Measurements from ENCODE around the gene HAVCR2. TPM values are rescaled to one million over a fixed set of nuclear protein-coding genes. Genes with fewer than 3 reads are reported as not detected.

The HAVCR2 gene
- total RNA-seq, 1 experiment from 2014 or later = not detected

GRCh38 chr5:157113002-157113401 lies 4.2 kb upstream of the HAVCR2 start:
- no TSS peak for BruUV-seq (replicated peaks)
- no peak for DNase-seq (ENCODE audit: low read depth, low spot score)
- no peak for TF ChIP-seq CTCF (IDR thresholded peaks at IDR 0.05)
- TF ChIP-seq REST (IDR thresholded peaks at IDR 0.05; ENCODE audit: insufficient read depth in 1 of 2, low read depth in 2 of 2, low read length in 1 of 2) = no peak
- no peak for TF ChIP-seq TCF7L2 (IDR thresholded peaks at IDR 0.05; ENCODE audit: low read depth, low read length)
- TF ChIP-seq POLR2AphosphoS5 (IDR thresholded peaks at IDR 0.05; ENCODE audit: low read depth, low read length) = no peak
- H3K4me3 ChIP-seq (ENCODE audit: low read depth in 2 of 2, low read length in 2 of 2) = no peak overlapping the region
- intact Hi-C loops (cut with micrococcal nuclease; ENCODE audit: unreplicated experiment) = no loop called here
- ChIA-PET CTCF (no interaction called here), POLR2A (no interaction called here)
- H3K27ac ChIP-seq (ENCODE audit: low read length) = no peak overlapping the region
- 0 out of 2 replicates have a peak, but pooled peaks cover 2% of the 10 kb centered on the region for H3K27me3 ChIP-seq (ENCODE audit: control insufficient read depth, insufficient read depth, low read length)
- H3K36me3 ChIP-seq (ENCODE audit: control insufficient read depth, insufficient read depth, low read length) = no peaks in the 10 kb centered on the region
- H3K4me1 ChIP-seq (ENCODE audit: control insufficient read depth, insufficient read depth, low read length) = no peaks in the 10 kb centered on the region
- in situ Hi-C loops (cut with HindIII; ENCODE audit: low pct_unique_long_range_greater_than_20kb, low sequenced_read_pairs) = no loop called here
- H3K9me3 ChIP-seq (ENCODE audit: control insufficient read depth, insufficient read depth, low read depth, low read length) = no peaks in the 10 kb centered on the region
- ATAC-seq = no peak

- Histone ChIP-seq H3K36me3 (ENCODE audit: control insufficient read depth, insufficient read depth, low read length) (no peaks in the 10 kb centered on the region), H3K27ac (ENCODE audit: low read length) (no peak overlapping the region), H3K27me3 (ENCODE audit: control insufficient read depth, insufficient read depth, low read length) (0 out of 2 replicates have a peak, but pooled peaks cover 2% of the 10 kb centered on the region), H3K4me1 (ENCODE audit: control insufficient read depth, insufficient read depth, low read length) (no peaks in the 10 kb centered on the region), H3K9me3 (ENCODE audit: control insufficient read depth, insufficient read depth, low read depth, low read length) (no peaks in the 10 kb centered on the region), H3K4me3 (ENCODE audit: low read depth in 2 of 2, low read length in 2 of 2) (no peak overlapping the region)
- in situ Hi-C loops (cut with HindIII; ENCODE audit: low pct_unique_long_range_greater_than_20kb, low sequenced_read_pairs) (no loop called here), intact Hi-C loops (cut with micrococcal nuclease; ENCODE audit: unreplicated experiment) (no loop called here)
- DNase-seq (ENCODE audit: low read depth, low spot score) (no peak), ATAC-seq (no peak)
- TF ChIP-seq SIN3A (IDR thresholded peaks at IDR 0.05; ENCODE audit: borderline replicate concordance, insufficient read depth, low read depth, low read length) (no peak), POLR2AphosphoS5 (IDR thresholded peaks at IDR 0.05; ENCODE audit: low read depth, low read length) (no peak), TCF7L2 (IDR thresholded peaks at IDR 0.05; ENCODE audit: low read depth, low read length) (no peak), CTCF (IDR thresholded peaks at IDR 0.05) (no peak), REST (IDR thresholded peaks at IDR 0.05; ENCODE audit: insufficient read depth in 1 of 2, low read depth in 2 of 2, low read length in 1 of 2) (no peak)
- ChIA-PET POLR2A (no interaction called here), CTCF (no interaction called here)
- BruUV-seq (replicated peaks) = no TSS peak
These were observed 900 bp upstream of the HAVCR2 start for GRCh38 chr5:157109744-157110143.

Data from Panc1 (cell line).